ENCODE data around the gene HCCS.

Gene HCCS

DNA sequence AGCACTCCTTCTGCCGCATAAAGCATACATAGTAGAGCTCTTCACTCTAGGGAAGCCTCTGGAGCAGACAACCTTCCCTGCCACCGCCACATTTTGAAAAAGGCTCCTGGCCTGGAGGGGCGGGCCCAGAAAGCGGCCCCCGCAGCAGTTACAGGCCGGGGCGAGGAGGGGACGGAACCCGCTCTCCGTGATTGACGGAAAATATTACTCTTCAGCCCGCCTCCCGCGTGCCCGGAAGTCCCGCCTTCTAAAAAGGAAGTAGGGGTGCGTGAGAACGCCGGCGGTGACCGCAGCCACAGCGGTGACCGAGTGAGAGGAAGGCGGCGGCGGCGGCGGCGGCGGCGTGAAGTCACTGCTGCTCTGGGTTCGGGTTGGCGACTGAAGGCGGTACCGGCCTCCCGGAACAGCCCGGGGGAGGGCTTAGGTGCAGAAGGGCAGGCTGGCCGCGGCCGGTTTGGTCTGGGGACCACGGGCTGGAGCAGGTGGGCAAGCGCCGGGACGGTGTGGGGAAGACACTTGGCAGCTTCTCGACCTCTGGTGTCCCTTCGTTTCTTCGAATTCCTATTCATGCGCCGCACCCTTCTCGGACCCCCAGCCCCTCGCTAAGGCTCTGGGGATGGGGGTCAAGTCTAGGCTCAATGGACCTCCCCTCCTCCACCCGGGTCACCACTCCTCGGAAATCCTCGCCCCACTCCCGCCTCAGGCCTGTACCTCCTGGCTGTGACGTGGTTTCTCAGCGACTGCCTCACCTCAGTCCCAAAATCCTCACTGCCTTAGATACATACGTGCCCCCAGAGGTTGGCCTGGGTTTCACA lies at the start of gene HCCS:
TSS of gene HCCS (plus strand) at position 296 of the 815 bp plus-strand sequence. CDS start 729 bp downstream, outside the sequence.
- peak; percentile 55 to 62 for DNase-seq (ENCODE audit: low read depth in 2 of 2)

DNA sequence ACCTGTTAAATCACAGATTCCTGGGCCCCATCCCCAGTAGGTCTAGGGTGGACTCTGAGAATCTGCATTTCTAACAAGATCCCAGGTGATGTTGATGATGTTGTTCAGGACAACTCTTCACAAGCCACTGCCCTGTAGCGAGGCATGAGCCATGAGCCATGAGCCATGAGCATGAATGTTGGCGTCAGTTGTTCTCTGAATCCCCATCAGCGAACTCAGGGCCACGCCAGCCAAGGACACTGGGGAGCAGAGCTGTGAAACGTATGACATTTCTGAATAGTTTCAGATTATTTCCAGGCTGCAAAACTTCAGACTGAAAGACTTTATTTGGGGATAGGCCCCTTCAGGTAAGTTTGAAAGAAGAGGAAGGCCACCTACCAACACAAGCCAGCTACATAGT lies 46.9 kb upstream of the HCCS start:
- DNase-seq (ENCODE audit: low read depth in 2 of 2), result no peak

DNA sequence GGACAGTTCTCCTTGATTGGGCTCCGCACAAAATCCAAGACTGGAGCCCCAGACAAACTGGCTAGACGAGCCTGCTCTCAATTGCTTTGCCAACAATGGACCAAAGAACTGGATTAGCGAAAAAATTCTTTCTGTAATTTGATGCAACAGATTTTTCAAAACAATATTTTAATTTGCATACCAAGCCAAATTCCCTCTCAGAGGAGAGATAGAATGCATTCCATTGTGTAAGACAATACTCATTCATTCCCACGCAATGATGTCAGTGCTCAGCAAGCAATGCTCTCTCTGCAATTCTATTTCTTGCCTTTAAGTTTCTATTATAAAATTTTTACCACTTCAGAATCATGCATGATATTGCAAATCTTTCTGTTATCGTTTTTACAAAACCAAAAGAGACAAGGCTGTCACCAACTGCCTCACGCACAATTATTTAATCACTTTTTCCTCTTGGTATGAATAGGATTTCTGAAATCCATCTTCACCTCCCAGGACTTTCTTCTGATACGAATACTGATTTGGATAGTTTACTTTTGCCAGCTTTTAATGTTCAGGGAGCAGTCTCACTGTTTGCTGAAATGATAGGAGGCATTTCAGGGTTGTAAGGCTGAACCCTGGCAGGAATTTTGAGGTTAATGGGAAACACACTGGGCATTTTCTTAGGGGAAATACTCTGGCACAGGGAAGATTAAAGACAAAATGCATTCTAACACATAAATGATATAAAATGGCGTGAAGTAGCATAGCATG lies 46.1 kb upstream of the HCCS start:
- DNase-seq (ENCODE audit: low read depth in 2 of 2), result no peak

DNA sequence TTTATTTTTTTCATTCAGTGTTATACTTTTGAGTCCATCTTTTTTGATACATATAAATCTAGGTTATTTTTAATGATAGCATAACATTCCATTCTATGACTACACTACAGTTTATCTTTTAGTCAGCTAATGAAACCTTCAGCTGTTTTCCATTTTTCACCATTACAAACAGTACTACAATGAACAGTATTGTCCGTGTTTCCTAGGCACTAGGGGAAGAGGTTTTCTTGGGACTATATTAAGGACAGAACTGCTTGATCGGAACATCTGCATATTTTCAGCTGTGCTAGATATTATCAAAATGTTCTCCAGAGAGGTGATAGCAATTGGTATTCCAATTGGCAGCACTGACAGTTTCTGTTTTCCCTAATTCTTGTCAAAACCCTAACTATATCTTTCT lies 44.3 kb upstream of the HCCS start:
- no peak for DNase-seq (ENCODE audit: low read depth in 2 of 2)

DNA sequence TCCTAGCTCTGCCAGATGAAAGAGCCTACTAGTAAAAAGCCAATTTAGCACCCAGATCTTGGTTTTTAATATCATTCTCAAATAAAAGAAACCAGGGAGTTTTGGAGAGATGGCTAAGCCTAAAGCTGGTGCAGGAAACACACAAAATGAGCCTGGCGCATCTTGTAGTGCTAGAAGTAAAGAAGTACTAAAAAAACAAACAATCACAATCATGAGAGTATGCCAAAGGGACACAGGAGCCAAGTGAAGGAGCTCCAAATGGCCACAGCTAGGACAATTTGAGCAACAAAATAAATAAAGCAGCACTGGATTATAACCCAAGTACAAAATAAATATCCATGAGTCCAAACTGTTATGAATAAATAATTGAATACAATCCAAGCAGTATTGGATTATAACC lies 37.8 kb upstream of the HCCS start:
- DNase-seq (ENCODE audit: low read depth in 2 of 2), result no peak

DNA sequence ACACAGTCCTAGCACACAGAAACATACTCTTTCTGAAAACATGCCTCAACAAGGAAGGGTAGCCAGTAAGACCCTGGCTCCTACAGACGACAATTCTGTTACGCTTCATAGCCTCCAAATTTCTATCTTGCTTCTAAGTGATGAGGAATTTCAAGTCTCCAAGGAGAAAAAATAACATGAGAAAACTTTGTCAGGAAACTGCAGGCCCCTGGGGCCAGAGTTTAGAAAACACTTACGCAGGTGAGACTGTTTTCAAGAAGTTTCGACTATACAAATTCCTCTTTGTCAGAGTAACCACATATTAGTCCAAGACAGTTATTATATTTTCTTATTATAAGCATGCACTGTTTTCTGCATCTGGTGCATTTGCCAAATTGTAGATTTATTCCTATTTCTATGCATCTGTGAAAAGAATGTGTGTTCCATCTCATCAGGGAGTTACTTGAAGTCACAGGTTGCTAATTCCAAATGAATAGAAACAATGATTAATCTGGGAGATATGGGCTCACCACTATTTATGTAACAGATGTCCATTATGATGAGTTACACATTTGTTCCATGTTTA lies 30.3 kb upstream of the HCCS start:
- no peak for DNase-seq (ENCODE audit: low read depth in 2 of 2)

DNA sequence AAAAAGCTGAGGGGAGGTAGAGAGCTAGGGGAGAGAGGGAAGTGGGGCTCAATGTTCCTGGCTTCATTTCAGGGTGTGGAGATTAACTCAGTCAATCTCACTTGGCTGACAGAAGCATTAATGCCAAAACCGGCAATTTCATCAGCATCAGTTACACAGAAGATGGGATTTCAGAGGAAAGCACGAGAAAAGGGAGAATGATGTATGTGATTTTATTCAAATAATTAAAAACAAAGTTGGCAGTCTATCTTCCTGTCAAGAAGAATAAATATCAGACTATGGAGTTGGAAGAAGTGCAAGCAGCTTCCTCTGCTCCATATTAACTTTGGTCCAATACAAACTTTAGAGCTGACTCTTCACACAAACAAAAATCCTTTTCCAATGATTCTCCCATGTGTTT lies 29.6 kb upstream of the HCCS start:
- DNase-seq (ENCODE audit: low read depth in 2 of 2), result no peak

DNA sequence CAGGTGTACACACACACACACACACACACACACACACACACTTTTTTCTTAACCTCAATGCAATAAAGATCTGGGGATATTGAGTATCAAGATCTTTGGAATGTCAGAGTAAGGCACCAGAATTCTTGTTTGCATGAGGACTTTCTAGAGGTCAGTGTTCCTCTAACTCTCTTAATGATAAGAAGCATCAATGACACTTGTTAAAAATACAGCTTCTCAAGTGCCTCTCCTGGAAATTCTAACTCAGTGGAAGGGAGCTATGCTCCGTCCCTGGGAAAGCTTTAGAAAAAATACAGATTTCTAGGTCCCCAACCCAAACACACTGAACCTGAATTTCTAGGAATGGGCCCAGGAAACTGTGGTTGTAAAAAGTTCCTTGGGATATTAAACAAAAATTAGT lies 25.8 kb upstream of the HCCS start:
- DNase-seq (ENCODE audit: low read depth in 2 of 2), result no peak

DNA sequence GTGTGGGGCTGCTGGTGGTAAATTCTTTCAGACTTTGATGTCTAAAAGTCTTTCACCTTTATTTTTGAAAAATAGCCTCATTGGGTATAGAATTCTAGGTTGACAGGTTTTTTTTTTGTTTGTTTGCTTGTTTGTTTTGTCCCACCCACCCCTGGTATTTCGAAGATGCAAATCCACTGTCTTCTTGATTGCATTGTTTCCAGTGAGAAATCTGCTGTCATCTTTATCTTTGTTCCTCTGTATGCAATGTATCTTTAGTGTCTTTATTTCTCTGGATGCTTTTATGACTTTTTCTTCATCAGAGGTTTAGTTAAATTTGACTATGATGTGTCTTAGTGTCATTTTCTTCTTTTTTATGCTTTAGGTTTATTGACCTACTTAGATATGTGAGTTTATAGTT lies 21.3 kb upstream of the HCCS start:
- DNase-seq (ENCODE audit: low read depth in 2 of 2), result no peak

DNA sequence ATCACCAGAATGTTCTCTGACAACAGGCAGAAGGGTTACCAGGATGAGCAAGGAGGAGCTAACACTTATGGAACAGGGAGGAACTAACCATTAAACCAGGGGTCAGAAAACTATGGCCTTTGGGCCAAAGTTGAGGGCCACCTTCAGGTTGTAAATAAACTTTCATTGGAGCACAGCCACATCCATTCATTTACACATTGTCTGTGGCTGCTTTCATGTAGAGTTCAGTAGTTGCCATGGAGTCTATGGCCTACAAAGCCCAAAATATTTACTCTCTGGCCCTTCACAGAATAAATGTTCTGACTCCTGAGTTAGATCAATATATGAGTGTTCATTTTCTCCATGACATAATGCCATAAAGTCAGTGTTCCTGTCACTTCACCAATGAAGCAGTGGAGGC lies 13.2 kb upstream of the HCCS start:
- no peak for DNase-seq (ENCODE audit: low read depth in 2 of 2)

DNA sequence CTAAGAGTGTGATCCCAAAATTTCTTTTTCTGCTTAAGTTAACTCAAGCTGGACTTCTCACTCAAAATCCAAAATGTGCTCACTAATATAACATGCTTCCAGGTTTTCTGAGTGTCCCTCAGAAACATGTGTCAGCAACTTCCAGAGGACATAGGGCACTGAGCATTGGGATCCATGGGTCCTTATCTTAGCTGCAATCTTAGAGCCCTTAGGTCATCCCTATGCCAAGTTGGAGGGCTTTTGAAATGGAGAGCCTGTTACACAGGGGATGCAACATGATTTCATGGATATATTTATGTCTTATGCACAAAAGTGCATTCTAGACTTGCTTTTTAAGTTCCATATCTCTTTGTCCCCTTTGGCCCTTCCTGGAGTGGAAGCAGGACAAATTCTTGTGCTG lies 11.7 kb upstream of the HCCS start:
- no peak for DNase-seq (ENCODE audit: low read depth in 2 of 2)

DNA sequence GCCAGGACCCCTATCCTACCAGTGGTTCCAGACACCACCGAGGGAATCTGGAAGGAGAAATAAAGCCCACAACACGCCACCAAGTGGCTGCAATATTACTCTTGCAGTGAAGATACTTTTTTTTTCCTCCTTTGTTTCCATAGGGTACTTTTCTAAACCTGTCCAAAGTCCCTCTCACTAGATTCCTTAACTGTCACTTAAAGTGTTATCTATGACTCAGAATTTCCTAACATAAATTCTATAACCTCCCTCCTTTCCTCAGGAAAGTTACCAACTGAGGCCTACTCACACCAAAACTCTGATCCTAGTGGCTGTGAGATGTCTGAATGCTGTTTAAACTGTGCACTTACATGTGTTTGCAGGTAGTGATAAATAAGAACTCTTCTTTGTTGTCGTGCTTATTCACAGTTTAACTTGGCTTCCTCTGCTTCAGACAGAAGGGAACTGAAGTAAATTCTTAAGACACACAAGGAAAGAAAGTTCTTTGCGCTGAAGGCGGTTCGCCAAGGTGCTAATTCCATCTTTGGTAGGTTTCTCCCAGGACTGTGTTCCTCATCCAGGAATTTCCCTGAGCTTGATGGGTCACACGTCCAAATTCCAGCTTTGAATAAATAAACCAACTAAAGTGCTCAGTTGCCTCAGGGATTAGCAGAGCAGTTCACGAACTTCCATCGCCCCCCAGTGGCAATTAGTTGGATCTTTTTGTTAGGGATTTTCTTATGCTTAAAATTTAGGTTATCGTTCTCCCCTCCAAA lies 10.7 kb upstream of the HCCS start:
- DNase-seq (ENCODE audit: low read depth in 2 of 2), result no peak

DNA sequence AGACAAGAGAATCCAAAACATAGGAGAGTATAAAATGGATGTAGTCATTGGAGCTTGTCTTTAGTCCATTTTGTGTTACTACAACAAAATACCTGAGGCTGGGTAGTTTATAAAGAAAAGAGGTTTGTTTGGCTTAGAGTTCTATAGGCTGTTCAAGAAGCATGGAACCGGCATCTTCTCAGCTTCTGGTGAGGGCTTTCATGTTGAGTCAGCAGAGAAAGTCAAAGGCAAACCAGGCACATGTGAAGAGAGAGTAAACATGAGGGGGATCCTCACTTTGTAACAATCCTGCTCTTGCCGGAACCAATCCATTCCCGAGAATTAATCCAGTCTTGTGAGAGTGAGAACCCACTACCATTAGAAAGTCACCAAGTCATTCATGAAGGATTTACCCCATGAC lies 8.1 kb upstream of the HCCS start:
- DNase-seq (ENCODE audit: low read depth in 2 of 2), result no peak

DNA sequence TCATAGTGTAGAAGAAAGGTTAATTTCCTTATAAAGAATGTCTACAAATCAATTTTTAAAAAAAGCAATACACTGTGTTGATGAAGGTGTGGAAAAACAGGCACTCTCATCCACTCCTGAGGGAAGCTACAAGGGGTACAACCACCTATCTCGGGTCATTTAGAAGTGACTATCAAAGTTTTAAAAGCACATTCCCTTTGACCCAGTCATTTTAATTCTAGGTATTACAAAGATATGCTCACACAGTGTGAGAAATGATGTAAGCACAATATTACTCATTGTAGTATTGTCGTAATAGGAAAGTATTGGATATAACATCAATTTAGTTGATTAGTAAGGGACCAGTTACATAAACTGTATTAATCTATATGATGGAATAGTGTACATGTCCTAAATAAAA lies 7.4 kb upstream of the HCCS start:
- DNase-seq (ENCODE audit: low read depth in 2 of 2), result no peak

DNA sequence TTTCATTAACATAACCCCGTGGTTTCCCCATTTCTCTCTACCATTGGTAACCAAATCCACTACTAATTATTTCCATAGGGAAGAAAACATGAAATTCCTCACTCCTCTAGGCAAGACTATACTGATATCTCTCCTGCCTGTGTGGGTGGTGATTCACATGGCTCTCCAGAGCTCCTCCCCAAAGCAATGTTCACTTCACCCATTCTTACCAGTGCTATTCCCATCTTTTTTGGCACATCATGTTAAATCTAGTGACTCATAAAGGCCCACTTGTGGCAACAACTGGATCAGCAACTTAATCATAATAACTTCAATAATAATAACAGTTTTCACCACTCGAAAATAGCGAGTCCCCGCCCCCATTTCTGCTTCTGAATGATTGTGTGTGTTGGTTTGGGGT lies 6.1 kb upstream of the HCCS start:
- no peak for DNase-seq (ENCODE audit: low read depth in 2 of 2)

DNA sequence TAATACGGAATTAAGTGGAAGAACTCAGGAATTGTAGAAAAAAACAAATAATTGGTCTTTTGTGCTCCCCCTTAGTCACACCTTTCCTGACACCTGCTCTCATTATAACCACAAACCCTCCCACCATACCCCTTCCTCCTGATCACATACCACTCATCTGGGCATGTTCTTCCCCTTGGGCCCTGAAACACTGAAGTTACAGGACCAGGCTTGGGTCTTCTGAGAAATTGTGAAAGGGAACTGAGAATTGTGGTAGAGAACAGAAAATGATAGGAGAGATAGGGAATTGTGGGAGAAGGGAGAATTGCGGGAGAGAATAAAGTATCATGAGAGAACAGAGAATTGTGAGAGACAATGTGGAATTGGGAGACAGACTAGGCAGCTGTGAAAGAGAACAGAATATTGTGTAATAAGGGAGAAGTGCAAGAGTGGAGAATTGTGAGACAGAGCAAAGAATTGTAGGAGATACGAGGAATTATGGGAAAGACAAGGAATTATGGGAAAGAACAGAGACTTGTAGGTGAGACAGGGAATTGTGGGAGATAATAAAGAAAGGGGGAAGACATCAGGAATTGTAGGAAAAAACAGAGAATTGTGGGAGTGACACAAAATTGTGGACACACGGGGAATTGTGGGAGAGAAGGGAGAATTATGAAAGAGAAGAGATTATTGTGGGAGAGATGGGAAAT lies 2.7 kb upstream of the HCCS start:
- DNase-seq (ENCODE audit: low read depth in 2 of 2), result no peak

DNA sequence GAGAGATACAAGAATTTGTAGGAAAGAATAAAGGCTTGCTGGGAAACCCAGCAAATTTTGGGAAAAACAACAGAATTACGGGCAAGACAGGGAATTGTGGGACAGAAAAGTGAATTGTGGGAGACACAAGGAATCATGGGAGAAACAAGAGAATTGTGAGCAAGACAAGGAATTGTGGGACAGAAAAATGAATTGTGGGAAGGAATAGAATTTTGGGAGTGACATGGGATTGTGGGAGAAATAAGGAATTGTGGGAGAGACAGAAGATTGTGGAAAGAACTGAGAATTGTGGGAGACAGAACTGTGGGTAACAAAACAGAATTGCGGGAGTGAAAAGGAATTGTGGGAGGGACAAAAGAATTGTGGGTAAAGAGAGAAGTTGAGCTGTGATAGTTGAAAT lies 1.2 kb upstream of the HCCS start:
- no peak for DNase-seq (ENCODE audit: low read depth in 2 of 2)

DNA sequence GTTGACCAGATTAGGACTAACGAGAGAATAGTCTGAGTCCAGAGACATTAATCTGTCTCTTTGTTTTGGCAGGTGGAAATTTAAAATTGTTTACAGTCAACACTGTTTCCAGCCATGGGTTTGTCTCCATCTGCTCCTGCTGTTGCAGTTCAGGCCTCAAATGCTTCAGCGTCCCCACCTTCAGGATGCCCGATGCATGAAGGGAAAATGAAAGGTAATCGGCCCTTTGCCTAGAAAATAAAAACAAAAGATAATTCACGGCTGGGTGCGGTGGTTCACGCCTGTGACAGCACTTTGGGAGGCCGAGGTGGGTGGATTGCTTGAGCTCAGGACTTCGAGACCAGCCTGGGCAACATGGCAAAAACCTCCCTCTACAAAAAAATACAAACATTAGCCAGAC lies 815 bp downstream of the HCCS start:
- no peak for DNase-seq (ENCODE audit: low read depth in 2 of 2)

DNA sequence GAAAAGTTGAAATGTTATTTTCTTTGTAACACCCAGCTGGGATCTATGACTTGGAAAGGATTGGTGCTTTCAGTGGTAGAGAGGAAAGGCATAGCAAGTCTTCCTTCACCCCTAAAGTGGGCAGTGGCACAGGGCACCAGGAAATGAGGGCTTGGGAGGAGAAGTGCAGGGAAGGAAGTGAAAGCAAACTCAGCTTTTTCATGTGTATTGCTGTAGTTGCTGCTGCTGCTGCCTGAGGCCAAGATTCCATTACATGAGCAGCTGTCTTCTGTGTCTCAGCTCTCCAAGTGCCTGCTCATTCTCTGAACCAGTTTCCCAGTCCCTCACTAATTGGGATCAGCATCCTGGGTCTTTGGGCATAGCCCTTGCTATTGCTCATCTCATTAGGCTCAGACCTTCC lies 2.6 kb downstream of the HCCS start:
- no peak for DNase-seq (ENCODE audit: low read depth in 2 of 2)

DNA sequence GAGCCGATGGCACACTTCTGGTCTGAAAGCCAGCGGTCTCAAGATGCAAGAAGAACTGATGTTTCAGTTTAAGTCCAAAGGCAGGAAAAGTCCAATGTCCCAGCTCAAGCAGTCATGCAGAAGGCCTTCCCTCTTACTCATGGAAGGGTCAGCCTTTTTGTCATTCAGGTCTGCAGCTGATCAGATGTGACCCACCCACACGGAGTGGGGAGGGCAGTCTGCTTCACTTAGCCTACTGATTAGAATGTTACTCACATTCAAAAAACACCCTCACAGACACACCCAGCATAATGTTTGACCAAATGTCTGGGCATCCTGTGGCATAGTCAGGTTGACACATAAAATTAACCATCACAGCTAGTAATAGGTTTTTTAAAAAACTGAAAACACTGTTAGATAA lies 6.6 kb downstream of the HCCS start:
- DNase-seq (ENCODE audit: low read depth in 2 of 2), result no peak

DNA sequence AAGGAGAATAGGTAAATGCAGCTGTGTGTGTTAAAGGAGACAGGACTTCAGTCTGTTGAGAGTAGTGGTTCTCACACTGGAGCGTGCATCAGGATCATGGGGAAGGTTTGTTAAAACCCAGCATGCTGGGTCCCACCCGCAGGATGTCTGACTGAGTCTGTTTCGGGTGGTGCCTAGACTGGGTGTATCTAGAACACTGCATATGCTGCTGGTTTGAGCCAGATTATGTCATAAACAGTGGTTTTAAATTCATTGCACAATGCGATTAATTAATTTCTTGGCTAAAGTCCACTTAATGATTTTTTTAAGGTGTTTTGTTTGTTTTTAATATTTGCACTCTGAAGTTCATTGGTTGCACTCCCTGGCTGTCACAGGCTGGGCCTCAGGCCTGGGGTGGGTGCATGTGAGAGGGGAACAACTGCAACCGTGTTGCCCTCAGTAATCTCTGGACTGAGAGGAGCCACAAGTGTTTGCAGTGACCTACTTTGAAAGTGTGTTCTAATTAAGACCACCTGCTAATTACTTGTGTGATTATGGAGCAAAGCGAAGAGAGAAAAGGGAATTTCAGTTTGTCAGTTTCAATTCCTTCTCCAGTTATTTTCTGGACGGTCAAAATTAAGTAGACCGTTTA lies 8.3 kb downstream of the HCCS start:
- no peak for DNase-seq (ENCODE audit: low read depth in 2 of 2)
